OCI-LY7 (cell line): ENCODE data around the gene ZBTB40.

Experiments used
- EZH2phosphoT487 ChIP-seq: fragments of 200-600 bp; sonication (generic); IDR thresholded peaks from 2 replicates; pipeline ENCODE4 v1.6.1; 2018; ENCODE audit warnings: low read depth, borderline replicate concordance, mild to moderate bottlenecking, mixed run types, antibody characterized with exemption, low read length, moderate library complexity, mixed read lengths
- TF ChIP-seq, protein P1 (sequence below): fragments of 200-600 bp; sonication (generic); conservative IDR thresholded peaks from 2 replicates; pipeline ENCODE4 v1.5.1; 2014; ENCODE audit warnings: mild to moderate bottlenecking, antibody characterized with exemption, low read length, moderate library complexity, mixed read lengths

DNA sequence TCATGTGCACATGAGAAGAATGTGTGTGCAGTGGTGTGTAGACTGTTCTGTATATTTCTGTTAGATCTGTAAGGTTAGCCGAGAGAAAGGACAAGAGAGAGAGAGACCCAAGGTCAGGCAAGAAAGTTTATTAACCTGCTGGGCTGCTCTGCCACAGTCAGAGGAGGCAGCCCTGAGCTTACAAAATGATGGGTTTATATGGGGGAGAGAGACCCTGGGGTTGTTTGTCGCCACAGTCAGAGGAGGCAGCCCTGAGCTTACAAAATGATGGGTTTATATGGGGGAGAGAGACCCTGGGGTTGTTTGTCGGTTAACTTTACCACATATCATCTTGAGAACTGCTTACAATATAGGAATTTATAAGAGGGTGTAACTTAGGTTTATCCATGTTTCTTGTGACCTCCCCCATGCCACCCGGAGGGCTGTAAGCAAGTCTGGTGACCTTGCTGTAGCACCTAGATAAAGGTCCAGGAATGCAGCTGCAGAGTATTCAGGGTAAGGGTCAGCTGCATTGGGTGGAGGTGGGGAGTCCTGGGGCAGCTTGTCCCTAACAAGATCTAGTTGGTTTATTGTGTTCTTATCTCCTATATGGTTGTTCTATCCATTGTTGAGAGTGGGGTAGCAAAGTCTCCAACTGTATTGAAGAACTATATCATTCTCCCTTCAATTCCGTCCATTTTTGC, 9.3 kb upstream of the ZBTB40 start:
- TF ChIP-seq, protein P1, sequence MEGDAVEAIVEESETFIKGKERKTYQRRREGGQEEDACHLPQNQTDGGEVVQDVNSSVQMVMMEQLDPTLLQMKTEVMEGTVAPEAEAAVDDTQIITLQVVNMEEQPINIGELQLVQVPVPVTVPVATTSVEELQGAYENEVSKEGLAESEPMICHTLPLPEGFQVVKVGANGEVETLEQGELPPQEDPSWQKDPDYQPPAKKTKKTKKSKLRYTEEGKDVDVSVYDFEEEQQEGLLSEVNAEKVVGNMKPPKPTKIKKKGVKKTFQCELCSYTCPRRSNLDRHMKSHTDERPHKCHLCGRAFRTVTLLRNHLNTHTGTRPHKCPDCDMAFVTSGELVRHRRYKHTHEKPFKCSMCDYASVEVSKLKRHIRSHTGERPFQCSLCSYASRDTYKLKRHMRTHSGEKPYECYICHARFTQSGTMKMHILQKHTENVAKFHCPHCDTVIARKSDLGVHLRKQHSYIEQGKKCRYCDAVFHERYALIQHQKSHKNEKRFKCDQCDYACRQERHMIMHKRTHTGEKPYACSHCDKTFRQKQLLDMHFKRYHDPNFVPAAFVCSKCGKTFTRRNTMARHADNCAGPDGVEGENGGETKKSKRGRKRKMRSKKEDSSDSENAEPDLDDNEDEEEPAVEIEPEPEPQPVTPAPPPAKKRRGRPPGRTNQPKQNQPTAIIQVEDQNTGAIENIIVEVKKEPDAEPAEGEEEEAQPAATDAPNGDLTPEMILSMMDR, result no peak
- TF ChIP-seq EZH2phosphoT487, result no peak
